ENCODE results near the gene MRTFA.
"Not testable (repeated sequence)": the region's sequence is repeated elsewhere in the genome, so short reads cannot be mapped to it uniquely, and the experiment has no call there.

Gene MRTFA

GRCh38 chr22:40385036-40385782 lies 251.3 kb downstream of the MRTFA start:
- no peak for TF ChIP-seq CTCF (IDR thresholded peaks at IDR 0.05; ENCODE audit: extremely low read depth, insufficient read depth, missing control alignments)
- DNase-seq (ENCODE audit: low spot score): peak; percentile 66
- in situ Hi-C loops (cut with MboI; ENCODE audit: low pct_unique_long_range_greater_than_20kb, low sequenced_read_pairs, unreplicated experiment): no loop called here

- in situ Hi-C loops (cut with MboI; ENCODE audit: low pct_unique_long_range_greater_than_20kb, low sequenced_read_pairs, unreplicated experiment): no loop called here
- TF ChIP-seq CTCF (IDR thresholded peaks at IDR 0.05; ENCODE audit: extremely low read depth, insufficient read depth, missing control alignments): no peak
- no peak for DNase-seq (ENCODE audit: low spot score)
These were observed 252.6 kb downstream of the MRTFA start for GRCh38 chr22:40383905-40384304.

GRCh38 chr22:40381461-40381860 lies 255.1 kb downstream of the MRTFA start:
- in situ Hi-C loops (cut with MboI; ENCODE audit: low pct_unique_long_range_greater_than_20kb, low sequenced_read_pairs, unreplicated experiment): no loop called here
- DNase-seq (ENCODE audit: low spot score): no peak
- TF ChIP-seq CTCF (IDR thresholded peaks at IDR 0.05; ENCODE audit: extremely low read depth, insufficient read depth, missing control alignments): no peak

GRCh38 chr22:40378448-40378847 lies 258.1 kb downstream of the MRTFA start:
- DNase-seq (ENCODE audit: low spot score); in situ Hi-C loops (cut with MboI; ENCODE audit: low pct_unique_long_range_greater_than_20kb, low sequenced_read_pairs, unreplicated experiment): not testable (repeated sequence)

GRCh38 chr22:40377931-40378330 lies 258.6 kb downstream of the MRTFA start:
- in situ Hi-C loops (cut with MboI; ENCODE audit: low pct_unique_long_range_greater_than_20kb, low sequenced_read_pairs, unreplicated experiment): no loop called here

GRCh38 chr22:40376149-40376548 lies 260.4 kb downstream of the MRTFA start:
- DNase-seq (ENCODE audit: low spot score): no peak
- TF ChIP-seq CTCF (IDR thresholded peaks at IDR 0.05; ENCODE audit: extremely low read depth, insufficient read depth, missing control alignments): no peak
- in situ Hi-C loops (cut with MboI; ENCODE audit: low pct_unique_long_range_greater_than_20kb, low sequenced_read_pairs, unreplicated experiment): no loop called here

More at GRCh38 chr22:40377931-40378330, 258.6 kb downstream of the MRTFA start:
- TF ChIP-seq CTCF (IDR thresholded peaks at IDR 0.05; ENCODE audit: extremely low read depth, insufficient read depth, missing control alignments): no peak
- no peak for DNase-seq (ENCODE audit: low spot score)

GRCh38 chr22:40374567-40374966 lies 262.0 kb downstream of the MRTFA start:
- no peak for DNase-seq (ENCODE audit: low spot score)
- in situ Hi-C loops (cut with MboI; ENCODE audit: low pct_unique_long_range_greater_than_20kb, low sequenced_read_pairs, unreplicated experiment): no loop called here
- no peak for TF ChIP-seq CTCF (IDR thresholded peaks at IDR 0.05; ENCODE audit: extremely low read depth, insufficient read depth, missing control alignments)
